IPS-15b (cell line): ENCODE results near the gene DCTN5.

ENCODE experiments used
- H3K27me3 ChIP-seq: one replicate; pipeline ENCODE4 v1.6.1; 2013; ENCODE audit warnings: low read length; ENCODE audit not compliant: control insufficient read depth, insufficient read depth
- H3K36me3 ChIP-seq: one replicate; pipeline ENCODE4 v1.6.1; 2013; ENCODE audit warnings: low read length; ENCODE audit not compliant: control insufficient read depth, insufficient read depth
- H3K4me1 ChIP-seq: one replicate; pipeline ENCODE4 v1.6.1; 2013; ENCODE audit warnings: mild to moderate bottlenecking, low read length; ENCODE audit not compliant: control insufficient read depth, insufficient read depth
- H3K4me3 ChIP-seq: one replicate; pipeline ENCODE4 v1.5.1; 2013; ENCODE audit warnings: low read depth, low read length
- H3K9ac ChIP-seq: one replicate; pipeline ENCODE4 v1.6.1; 2013; ENCODE audit warnings: low read depth, mild to moderate bottlenecking, low read length
- H3K9me3 ChIP-seq: one replicate; pipeline ENCODE4 v1.6.1; 2013; ENCODE audit warnings: mild to moderate bottlenecking, low read length; ENCODE audit not compliant: control insufficient read depth, insufficient read depth

DCTN5 gene

DNA sequence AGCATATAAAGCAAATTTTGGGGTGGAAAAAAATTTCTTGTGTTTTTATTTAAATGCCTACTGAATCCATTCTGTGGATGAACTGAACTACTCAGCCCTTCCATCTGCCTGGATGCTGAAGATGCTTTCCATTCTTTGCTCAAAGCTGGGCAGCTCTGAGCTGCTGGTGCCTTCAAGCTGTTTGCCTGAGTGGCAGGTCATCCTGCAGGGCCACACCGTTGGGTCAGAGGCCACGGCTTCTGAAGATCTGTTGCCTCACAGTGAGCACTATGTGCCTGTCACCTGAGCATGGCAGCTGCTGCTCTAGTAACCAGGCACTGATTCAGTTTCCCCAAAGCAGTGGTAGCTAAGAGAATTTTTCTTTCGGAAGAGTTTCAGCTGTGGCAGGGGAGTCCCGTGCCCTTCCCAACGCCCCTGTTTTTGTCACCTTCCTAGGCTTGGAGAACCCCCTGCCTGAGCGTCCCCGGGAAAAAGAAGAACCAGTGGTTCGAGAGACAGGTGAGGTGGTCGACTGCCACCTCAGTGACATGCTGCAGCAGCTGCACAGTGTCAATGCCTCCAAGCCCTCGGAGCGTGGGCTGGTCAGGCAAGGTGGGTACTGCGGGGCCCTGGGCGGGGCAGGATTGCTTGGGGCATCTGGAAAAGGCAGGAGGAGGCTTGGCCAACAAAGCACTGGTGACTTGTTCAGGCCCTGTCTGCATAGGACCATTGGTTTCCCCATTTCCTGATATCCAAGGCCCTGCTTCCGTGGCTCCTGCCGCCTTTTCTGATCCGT lies 46.0 kb downstream of the DCTN5 start:
- Histone ChIP-seq H3K4me1 (no peaks in the 10 kb centered on the region), H3K27me3 (no peaks in the 10 kb centered on the region), H3K9ac (no peak overlapping the region), H3K9me3 (no peaks in the 10 kb centered on the region), H3K4me3 (no peak overlapping the region), H3K36me3 (peaks cover 78% of the 10 kb centered on the region)

DNA sequence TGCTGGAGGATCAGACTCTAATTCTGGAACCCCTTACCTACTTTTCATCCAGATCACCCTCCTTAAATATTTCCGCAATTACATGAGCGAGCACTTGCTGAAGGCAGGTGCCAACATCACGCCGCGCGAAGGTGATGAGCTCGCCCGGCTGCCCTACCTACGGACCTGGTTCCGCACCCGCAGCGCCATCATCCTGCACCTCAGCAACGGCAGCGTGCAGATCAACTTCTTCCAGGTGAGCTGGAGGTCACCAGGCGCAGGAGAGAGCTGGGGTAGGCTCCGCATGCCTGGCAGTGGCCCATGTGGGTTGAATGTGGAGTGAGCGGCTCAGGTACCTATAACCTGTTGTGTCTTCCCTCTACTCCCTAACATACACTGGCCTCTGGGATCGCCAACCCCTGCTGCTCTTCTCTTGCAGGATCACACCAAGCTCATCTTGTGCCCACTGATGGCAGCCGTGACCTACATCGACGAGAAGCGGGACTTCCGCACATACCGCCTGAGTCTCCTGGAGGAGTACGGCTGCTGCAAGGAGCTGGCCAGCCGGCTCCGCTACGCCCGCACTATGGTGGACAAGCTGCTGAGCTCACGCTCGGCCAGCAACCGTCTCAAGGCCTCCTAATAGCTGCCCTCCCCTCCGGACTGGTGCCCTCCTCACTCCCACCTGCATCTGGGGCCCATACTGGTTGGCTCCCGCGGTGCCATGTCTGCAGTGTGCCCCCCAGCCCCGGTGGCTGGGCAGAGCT lies 48.3 kb downstream of the DCTN5 start:
- Histone ChIP-seq H3K4me3 (no peak overlapping the region), H3K4me1 (no peaks in the 10 kb centered on the region), H3K9me3 (no peaks in the 10 kb centered on the region), H3K9ac (no peak overlapping the region), H3K27me3 (no peaks in the 10 kb centered on the region), H3K36me3 (peaks cover 61% of the 10 kb centered on the region)

- H3K4me3 ChIP-seq, result no peak overlapping the region
- no peaks in the 10 kb centered on the region for H3K4me1 ChIP-seq
- H3K9ac ChIP-seq, result no peak overlapping the region
- H3K9me3 ChIP-seq, result no peaks in the 10 kb centered on the region
- peaks cover 57% of the 10 kb centered on the region for H3K36me3 ChIP-seq
- H3K27me3 ChIP-seq, result no peaks in the 10 kb centered on the region
Observed at GRCh38 chr16:23690771-23691482, 49.7 kb downstream of the DCTN5 start.

GRCh38 chr16:23691483-23692189 lies 50.4 kb downstream of the DCTN5 start:
- H3K9me3 ChIP-seq, result no peaks in the 10 kb centered on the region
- H3K4me3 ChIP-seq, result no peak overlapping the region
- no peaks in the 10 kb centered on the region for H3K4me1 ChIP-seq
- H3K27me3 ChIP-seq, result no peaks in the 10 kb centered on the region
- peaks cover 52% of the 10 kb centered on the region for H3K36me3 ChIP-seq
- no peak overlapping the region for H3K9ac ChIP-seq

DNA sequence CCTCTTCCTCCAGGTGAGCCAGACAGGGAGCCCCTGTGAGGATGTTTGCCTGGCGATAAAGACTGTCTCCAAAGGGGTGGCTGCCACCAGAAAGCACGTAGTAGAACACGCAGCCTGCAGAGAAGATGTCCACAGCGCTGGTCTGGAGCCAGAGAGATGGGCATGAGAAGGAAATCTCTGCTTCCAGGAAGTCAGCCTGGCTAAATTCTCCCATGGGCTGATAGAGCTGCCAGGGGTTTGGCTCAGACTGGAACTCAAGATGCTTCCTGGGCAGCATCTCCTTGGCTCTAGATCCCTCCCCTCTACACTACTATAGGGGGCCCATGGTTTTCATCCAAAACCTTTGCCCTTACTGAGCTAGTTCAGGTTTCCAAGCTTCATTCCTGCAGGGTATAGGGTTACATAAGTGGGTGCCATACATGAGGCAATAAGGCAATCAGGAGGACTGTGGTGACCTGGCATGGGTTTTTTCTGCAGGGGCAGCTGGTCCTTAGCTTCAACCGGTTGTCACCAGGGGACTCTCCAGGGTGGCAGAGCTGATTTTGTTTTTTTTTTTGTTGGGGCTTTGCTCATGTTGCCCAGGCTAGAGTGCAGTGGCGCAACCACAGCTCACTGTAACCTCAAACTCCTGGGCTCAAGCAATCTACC lies 51.0 kb downstream of the DCTN5 start:
- H3K4me1 ChIP-seq, result no peaks in the 10 kb centered on the region
- H3K9me3 ChIP-seq, result no peaks in the 10 kb centered on the region
- H3K4me3 ChIP-seq, result no peak overlapping the region
- peaks cover 46% of the 10 kb centered on the region for H3K36me3 ChIP-seq
- H3K27me3 ChIP-seq, result no peaks in the 10 kb centered on the region
- no peak overlapping the region for H3K9ac ChIP-seq

- no peaks in the 10 kb centered on the region for H3K27me3 ChIP-seq
- peak overlapping the region; percentile 70 for H3K4me3 ChIP-seq
- no peaks in the 10 kb centered on the region for H3K9me3 ChIP-seq
- H3K36me3 ChIP-seq, result peaks cover 27% of the 10 kb centered on the region
- H3K9ac ChIP-seq, result peak overlapping the region; percentile 60
- no peaks in the 10 kb centered on the region for H3K4me1 ChIP-seq
Observed at GRCh38 chr16:23694265-23694643, 53.0 kb downstream of the DCTN5 start.

DNA sequence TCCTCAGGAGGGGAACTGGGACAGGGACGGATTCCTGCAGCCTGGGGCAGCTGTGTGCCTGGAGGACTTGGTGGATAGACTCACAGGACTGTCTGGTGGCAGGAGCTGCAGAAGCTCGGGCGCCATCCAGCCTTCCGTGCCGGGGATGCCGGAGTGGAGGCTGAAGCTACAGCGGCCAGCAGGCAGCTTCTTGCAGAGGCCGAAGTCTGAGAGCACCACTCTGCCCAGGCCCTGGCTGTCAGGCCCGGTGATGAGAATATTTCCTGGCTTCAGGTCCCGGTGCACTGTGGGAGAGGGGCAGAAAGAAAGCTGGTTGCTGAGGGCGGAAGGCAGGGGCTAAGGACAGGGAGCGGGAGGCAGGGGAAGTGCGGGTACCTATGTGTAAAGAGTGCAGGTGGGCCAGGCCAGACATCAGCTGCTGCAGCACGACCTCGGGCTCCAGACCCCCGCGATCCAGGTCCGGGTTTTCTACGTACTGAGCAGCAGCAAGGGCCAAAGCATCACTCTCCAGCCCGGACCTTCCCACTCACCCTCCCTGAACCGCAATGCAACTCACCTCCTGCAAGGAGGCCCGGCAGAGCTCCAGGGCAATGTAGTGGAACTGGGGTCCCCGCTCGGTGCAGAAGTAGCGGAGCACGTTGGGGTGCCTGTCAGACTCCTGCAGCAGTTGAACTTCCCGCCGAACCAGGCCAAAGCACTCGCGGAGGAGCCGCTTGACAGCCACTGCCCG lies 53.5 kb downstream of the DCTN5 start:
- H3K4me3 ChIP-seq, result peak overlapping the region; percentile 70
- no peaks in the 10 kb centered on the region for H3K4me1 ChIP-seq
- H3K9ac ChIP-seq, result peak overlapping the region; percentile 60
- no peaks in the 10 kb centered on the region for H3K27me3 ChIP-seq
- H3K9me3 ChIP-seq, result no peaks in the 10 kb centered on the region
- peaks cover 21% of the 10 kb centered on the region for H3K36me3 ChIP-seq

DNA sequence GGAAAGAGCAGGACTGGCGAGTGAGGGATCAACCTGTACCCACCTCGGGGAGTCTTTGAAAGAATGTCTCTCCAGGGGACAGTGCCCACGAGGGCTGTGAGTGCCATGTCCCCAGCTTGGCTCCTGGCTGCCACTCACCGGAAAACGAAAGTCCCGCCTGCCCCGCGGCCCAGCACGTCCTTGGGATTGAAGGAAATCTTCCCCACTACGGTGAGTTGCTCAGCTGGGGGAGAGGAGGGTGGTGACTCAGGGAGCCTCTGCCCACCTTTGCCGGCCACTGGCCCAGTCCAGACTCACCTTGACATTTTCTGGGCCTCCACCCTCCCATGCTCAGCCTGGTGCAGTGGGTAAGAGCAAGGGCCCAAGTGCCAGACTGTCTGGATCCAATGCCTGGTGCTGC lies 54.5 kb downstream of the DCTN5 start:
- H3K9me3 ChIP-seq, result no peaks in the 10 kb centered on the region
- H3K27me3 ChIP-seq, result no peaks in the 10 kb centered on the region
- no peak overlapping the region for H3K4me3 ChIP-seq
- H3K9ac ChIP-seq, result no peak overlapping the region
- no peaks in the 10 kb centered on the region for H3K4me1 ChIP-seq
- H3K36me3 ChIP-seq, result peaks cover 12% of the 10 kb centered on the region

- H3K9ac ChIP-seq, result no peak overlapping the region
- no peaks in the 10 kb centered on the region for H3K36me3 ChIP-seq
- no peaks in the 10 kb centered on the region for H3K4me1 ChIP-seq
- H3K27me3 ChIP-seq, result no peaks in the 10 kb centered on the region
- no peak overlapping the region for H3K4me3 ChIP-seq
- H3K9me3 ChIP-seq, result no peaks in the 10 kb centered on the region
Observed at GRCh38 chr16:23699100-23699499, 57.8 kb downstream of the DCTN5 start.

DNA sequence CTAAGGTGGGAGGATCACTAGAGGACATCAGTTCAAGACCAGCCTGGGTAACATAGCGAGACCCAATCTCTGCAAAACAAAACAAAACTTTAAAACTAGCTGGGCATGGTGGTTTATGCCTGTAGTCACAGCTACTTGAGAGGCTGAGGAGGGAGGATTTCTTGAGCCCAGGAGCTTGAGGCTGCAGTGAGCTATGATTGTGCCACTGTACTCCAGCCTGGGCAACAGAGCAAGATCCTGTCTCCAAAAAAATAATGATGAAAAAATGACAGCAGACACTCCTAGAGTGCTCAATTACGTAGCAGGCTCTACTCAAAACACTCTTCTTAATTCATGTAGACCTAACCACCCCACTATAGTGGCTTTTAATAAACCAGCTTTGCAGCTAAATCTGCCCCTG lies 58.8 kb downstream of the DCTN5 start:
- no peaks in the 10 kb centered on the region for H3K4me1 ChIP-seq
- H3K27me3 ChIP-seq, result no peaks in the 10 kb centered on the region
- no peaks in the 10 kb centered on the region for H3K9me3 ChIP-seq
- H3K36me3 ChIP-seq, result no peaks in the 10 kb centered on the region
- no peak overlapping the region for H3K4me3 ChIP-seq
- H3K9ac ChIP-seq, result no peak overlapping the region
